ENCODE results near the gene GIPC3.

DNA sequence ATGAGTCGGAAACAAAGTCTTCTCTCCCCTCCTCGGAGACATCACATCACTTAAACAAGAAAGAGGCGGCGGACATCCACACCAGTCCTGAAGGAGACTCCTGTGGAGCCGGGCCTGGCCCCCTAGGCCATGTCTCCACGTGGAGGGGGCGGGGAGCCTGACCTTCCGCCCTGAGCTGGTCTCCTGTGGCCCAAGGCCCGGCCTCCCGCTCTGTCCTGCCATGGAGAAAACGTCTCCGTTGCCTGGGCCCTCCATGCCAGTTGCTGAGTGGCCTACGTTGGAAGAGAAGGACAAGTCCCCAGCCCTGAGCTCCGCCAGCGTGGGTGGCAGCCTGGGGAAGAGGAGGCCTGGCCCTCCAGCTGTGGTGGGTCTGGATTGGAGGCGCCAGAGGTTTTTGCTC, 46.8 kb downstream of the GIPC3 start:
- TF ChIP-seq POLR2A (IDR thresholded peaks at IDR 0.05) (no peak), CTCF (IDR thresholded peaks at IDR 0.05) (no peak)

All from right lobe of liver (tissue), 4 donors.